GM15510 (cell line): ENCODE results near the gene NMD3.

ENCODE experiments used
- POLR2A ChIP-seq: IDR thresholded peaks from 3 replicates; pipeline ENCODE4 v1.6.1; 2011; ENCODE audit warnings: borderline replicate concordance; ENCODE audit not compliant: insufficient read length; ENCODE audit errors: extremely low read depth

NMD3 gene

GRCh38 chr3:161220850-161221753 lies at the start of gene NMD3:
Gene NMD3, plus strand, starts transcription at chr3:161221311. Its CDS starts 703 bp downstream, at chr3:161222014.
- peak; percentile 85 for TF ChIP-seq POLR2A

DNA sequence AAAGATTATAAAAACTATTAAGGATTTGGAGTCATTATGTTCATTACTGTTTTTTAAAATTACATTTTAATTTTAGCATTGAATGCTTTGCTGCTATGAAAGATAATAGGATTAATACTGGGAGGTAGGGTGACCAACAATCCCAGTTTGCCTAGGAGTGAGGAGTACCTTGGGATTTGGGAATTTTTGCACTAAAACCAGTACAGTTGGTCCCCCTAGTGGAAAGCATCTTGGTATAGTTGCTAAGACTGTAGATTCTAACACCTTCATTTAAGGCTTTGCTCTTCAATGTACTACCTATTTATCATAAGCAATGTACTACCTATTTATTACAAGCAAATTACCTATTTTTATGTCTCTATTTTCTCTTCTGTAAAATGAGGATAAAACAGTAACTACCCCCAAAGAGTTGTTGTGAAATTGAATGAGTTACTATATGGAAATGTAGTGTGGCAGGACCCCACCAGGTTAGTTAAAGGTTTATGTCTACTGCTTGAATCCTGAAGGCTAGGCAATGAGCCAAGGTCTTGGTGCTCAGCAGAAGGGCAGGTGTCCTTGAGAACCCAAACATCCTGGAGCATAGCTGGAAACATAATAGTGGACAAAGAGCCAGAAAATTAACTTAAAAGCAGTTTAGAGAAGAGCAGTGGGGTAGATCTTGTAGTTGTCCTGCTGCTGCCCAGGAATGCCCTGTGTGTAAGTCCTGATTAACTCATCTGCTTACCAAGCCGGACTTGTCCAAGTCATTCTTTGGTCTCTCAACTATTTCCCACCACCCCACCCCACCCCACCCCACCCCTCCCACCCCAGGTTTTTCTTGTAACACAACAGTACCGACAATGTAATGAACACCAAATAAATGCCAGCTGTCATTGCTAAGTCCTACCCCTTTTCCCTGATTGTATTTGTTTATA lies 49.2 kb upstream of the NMD3 start:
- no peak for TF ChIP-seq POLR2A

GRCh38 chr3:161175506-161175905 lies 45.6 kb upstream of the NMD3 start:
- TF ChIP-seq POLR2A: no peak

DNA sequence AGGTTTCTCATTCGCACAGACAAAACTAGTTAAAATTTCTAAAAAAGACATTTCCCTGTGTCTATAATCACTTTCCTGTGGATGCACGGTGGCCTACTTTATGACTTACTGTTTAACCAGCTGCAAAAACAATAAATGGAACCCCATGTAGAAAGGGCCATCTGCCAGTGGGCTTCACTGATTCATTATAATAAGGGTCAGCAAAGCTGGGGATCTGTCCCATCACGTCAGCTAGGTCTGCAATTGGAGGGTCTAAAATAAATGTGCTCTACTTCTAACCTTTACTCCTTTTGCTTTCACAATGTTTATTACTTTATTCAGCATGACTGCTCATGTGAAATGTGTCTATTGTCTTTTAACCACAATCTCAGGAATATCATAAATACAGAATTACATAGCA lies 43.1 kb upstream of the NMD3 start:
- TF ChIP-seq POLR2A: no peak

- no peak for TF ChIP-seq POLR2A
These were observed 34.1 kb upstream of the NMD3 start for GRCh38 chr3:161187046-161187445.

DNA sequence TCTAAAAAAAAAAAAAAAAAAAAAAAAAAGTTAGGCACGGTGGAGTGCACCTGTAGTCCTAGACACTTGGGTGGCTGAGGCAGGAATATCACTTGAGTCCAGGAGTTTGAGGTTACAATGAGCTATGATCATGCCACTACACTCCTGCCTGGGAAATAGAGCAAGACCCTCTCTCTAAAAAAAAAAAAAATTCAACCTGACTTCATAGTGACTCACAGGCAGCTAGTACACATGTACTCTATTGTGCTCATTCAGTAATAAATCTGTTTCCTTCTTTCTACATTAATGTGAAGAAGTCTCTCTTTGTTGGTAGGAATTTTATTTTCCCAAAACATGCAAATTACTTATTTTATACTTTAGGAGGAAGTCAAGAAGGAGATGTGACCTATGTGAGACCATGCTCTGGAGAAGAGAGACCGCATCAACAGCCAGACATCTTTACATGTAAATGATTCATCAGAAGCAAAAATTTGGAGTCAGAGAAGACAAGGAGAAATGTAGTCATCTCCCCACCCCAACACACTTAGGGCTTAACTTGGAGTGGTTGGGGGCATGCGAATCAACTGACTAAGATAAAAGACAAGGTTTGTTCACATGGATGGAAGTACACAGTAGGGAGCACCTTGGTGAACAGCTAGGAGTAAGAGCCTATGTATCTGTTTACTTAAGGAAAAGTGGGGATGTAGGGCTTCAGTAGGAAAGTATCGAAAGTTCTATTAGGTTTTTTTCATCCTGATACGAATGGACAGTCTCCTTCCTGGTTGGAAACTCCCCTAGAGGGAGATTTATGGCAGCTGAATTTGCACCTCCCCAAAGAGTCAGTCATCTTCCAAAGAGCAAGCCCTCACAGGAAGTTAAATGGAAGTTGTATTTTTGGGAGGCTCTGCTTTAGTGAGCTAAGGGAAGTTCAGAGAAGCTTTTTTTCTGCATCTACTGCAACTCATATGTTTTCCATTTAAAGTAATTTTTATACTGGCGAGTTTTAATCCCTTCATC lies 23.0 kb upstream of the NMD3 start:
- no peak for TF ChIP-seq POLR2A

DNA sequence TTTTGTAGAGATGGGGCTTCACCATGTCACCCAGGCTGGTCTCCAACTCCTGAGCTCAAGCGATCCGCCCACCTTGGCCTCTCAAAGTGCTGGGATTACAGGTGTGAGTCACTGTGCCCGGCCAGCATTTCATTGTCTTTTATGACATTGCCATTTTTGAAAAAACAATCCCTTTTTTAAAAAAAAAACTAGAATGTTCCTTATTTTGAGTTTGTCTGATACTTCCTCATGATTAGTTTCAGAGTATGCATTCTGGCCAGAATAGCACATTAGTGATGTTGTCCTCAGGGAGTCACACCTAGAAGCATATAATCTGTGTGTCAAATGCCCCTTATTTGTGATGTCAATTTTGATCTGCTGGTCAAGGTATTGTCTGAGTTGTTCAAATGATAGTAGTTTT lies 21.2 kb upstream of the NMD3 start:
- TF ChIP-seq POLR2A: no peak

- no peak for TF ChIP-seq POLR2A
These were observed 17.5 kb upstream of the NMD3 start for GRCh38 chr3:161203485-161204098.

DNA sequence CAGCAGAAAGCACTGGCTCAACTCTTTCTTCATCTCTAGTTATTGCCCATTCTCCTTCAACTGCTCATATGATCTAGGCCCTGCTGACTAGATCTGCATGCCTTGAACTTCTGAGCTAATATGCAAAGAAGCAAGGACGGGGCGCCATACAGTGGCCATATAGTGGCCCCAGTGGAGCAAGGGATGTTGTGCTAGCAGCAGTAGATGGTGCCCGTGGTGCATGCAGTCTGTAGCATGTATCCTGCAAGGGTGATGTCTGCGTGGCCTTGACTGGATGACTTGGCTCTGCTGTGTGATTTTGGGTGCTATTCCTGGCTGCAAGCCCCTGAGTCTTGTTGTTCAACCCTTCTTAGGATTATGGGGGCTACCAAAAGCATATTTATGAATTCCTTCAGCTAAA lies 12.2 kb upstream of the NMD3 start:
- no peak for TF ChIP-seq POLR2A

GRCh38 chr3:161212171-161212771 lies 8.8 kb upstream of the NMD3 start:
- no peak for TF ChIP-seq POLR2A

GRCh38 chr3:161212906-161213305 lies 8.2 kb upstream of the NMD3 start:
- TF ChIP-seq POLR2A: no peak

DNA sequence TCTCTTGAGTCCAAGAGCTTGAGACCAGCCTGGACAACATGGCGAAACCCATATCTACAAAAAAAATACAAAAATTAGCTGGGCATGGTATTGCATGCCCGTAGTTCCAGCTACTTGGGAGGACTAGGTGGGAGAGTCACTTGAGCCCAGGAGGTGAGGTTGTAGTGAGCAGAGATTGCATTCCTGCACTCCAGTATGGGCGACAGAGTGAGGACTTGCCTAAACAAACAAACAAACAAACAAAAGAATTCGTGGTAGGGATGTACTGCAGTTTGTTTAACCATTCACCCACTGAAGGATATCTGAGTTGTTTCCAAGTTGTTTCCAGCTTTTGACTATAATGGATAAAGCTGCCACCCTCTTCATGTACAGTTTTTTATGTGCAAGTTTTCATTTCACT lies 7.5 kb upstream of the NMD3 start:
- TF ChIP-seq POLR2A: no peak

GRCh38 chr3:161215185-161215584 lies 5.9 kb upstream of the NMD3 start:
- TF ChIP-seq POLR2A: no peak
